ENCODE results near the gene VTI1B. TPM values are rescaled to one million over a fixed set of nuclear protein-coding genes. Genes with fewer than 3 reads are reported as not detected.

VTI1B gene
- total and polyA plus RNA-seq, 2 experiments from 2014 or later = 44.7 to 96.1 TPM

- no peak for TF ChIP-seq EZH2 (IDR thresholded peaks at IDR 0.05; ENCODE audit: low read depth, unreplicated experiment)
- no peak for TF ChIP-seq ZNF114 (CRISPR knock-in tag; IDR thresholded peaks at IDR 0.05)
- TF ChIP-seq EZH2phosphoT487 (IDR thresholded peaks at IDR 0.05; ENCODE audit: unreplicated experiment) = no peak
- TF ChIP-seq POLR2AphosphoS5 (IDR thresholded peaks at IDR 0.05; ENCODE audit: low read depth) = no peak
- no peak for TF ChIP-seq ETS1 (IDR thresholded peaks at IDR 0.05)
- TF ChIP-seq REST (IDR thresholded peaks at IDR 0.05; ENCODE audit: unreplicated experiment) = no peak
- no peak for TF ChIP-seq NANOG (IDR thresholded peaks at IDR 0.05; ENCODE audit: borderline replicate concordance)
- no peak for TF ChIP-seq ZNF331 (CRISPR knock-in tag; IDR thresholded peaks at IDR 0.05; ENCODE audit: low read depth)
Observed at GRCh38 chr14:67697006-67697405, 22.6 kb upstream of the VTI1B start (continued).

DNA sequence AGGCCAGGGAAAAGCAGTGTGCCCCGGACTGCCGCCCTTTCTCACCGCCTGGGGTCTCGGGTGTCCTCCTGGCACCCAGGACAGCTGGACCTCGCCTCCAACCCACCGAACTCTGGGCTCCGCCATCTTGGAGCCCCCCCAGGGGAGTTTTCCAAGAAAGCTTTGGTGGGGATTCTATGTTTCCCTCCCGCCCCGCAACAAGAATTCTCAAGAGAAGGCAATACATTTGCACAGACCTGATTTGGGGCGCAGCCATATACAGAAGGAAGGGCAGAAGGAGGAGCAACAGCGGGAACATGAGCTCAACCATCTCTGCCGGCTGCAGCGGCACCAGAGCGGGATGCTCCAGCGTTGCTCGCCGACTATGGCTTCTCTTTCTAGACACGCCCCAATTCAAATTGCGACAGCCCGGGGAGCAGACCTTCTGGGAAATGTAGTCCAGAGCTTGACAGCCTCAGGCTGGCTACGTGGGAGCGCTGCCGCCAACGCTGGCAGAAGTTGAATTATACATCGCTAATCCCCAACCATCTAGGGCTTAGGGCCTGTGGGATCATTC is 21.0 kb upstream of the VTI1B start, which contains the start of gene RDH11:
TSS of gene RDH11 (minus strand) at position 371 of the 556 bp plus-strand sequence. CDS start at position 310, 61 bp downstream.
- no peaks in the 10 kb centered on the region for H3K9me2 ChIP-seq (ENCODE audit: insufficient read depth)
- peaks cover 2% of the 10 kb centered on the region for H3K27me3 Mint-ChIP-seq (ENCODE audit: insufficient read depth, low read depth, poor library complexity)
- peaks cover 37% of the 10 kb centered on the region for H4K20me1 ChIP-seq (replicated peaks; ENCODE audit: insufficient read depth)
- DNase-seq (ENCODE audit: low spot score) (peak; percentile 95), ATAC-seq (peak; percentile 98)
- H3K27ac ChIP-seq (ENCODE audit: low read depth) = peak within 1 kb of the TSS; percentile 84
- H3K36me3 ChIP-seq (ENCODE audit: insufficient read depth) = peaks cover 28% of the 10 kb centered on the region
- peak within 1 kb of the TSS; percentile 93 for H3K4me3 ChIP-seq
- H3K4me1 Mint-ChIP-seq = peaks cover 4% of the 10 kb centered on the region; the same call in 2 of the 3 replicates
- peak; percentile 97 for TF ChIP-seq POLR2AphosphoS5 (IDR thresholded peaks at IDR 0.05; ENCODE audit: low read depth)
- TF ChIP-seq NANOG (IDR thresholded peaks at IDR 0.05; ENCODE audit: borderline replicate concordance) = no peak
- TF ChIP-seq ZNF114 (CRISPR knock-in tag; IDR thresholded peaks at IDR 0.05) = no peak
- TF ChIP-seq EZH2phosphoT487 (IDR thresholded peaks at IDR 0.05; ENCODE audit: unreplicated experiment) = no peak
- TF ChIP-seq CREB1 (CRISPR knock-in tag; IDR thresholded peaks at IDR 0.05; ENCODE audit: low read depth) = no peak
- peak; percentile 76 for TF ChIP-seq ETS1 (IDR thresholded peaks at IDR 0.05)
- TF ChIP-seq STAT1 (IDR thresholded peaks at IDR 0.05; ENCODE audit: unreplicated experiment) = no peak
- no peak for TF ChIP-seq ZNF462 (CRISPR knock-in tag; IDR thresholded peaks at IDR 0.05)
- TF ChIP-seq ZNF331 (CRISPR knock-in tag; IDR thresholded peaks at IDR 0.05; ENCODE audit: low read depth) = no peak
- no peak for TF ChIP-seq EZH2 (IDR thresholded peaks at IDR 0.05; ENCODE audit: low read depth, unreplicated experiment)
- peaks cover 26% of the 10 kb centered on the region for H3K36me3 Mint-ChIP-seq (ENCODE audit: low read depth)
- peaks cover 12% of the 10 kb centered on the region for H3K4me1 ChIP-seq (ENCODE audit: insufficient read depth)
- no peaks in the 10 kb centered on the region for H3F3A ChIP-seq (replicated peaks; ENCODE audit: low read depth)
- H3K79me2 ChIP-seq (replicated peaks; ENCODE audit: insufficient read depth) = peaks cover 50% of the 10 kb centered on the region
- H2AFZ ChIP-seq = peak within 1 kb of the TSS; percentile 79
- H3K4me2 ChIP-seq = peak within 1 kb of the TSS; percentile 81
- H3K27ac Mint-ChIP-seq = peak within 1 kb of the TSS; percentile 97
- H3K27me3 ChIP-seq (ENCODE audit: insufficient read depth) = peaks cover 8% of the 10 kb centered on the region; the same call in 1 of the 2 replicates
- peak within 1 kb of the TSS; percentile 92 for H3K4me3 Mint-ChIP-seq
- no peaks in the 10 kb centered on the region for H3K9me3 Mint-ChIP-seq
